Tibial nerve (tissue), 4 donors: Measurements from ENCODE around the gene STK39. TPM values are rescaled to one million over a fixed set of nuclear protein-coding genes. Genes with fewer than 3 reads are reported as not detected.

Experiments
- DNase-seq, 2 donors: peaks; one replicate each; pipeline ENCODE4 v3.0.0-alpha.2; 2019; ENCODE audit warnings: low spot score in 2 of 2
- H3K27ac ChIP-seq, 4 donors: fragments of 200-600 bp; sonication (generic) in 3 of 4; one replicate each; pipeline ENCODE4 v1.5.1; 2017 to 2019; ENCODE audit warnings: mild to moderate bottlenecking in 1 of 4
- H3K27me3 ChIP-seq, 2 donors: fragments of 200-600 bp; sonication (generic) in 1 of 2; one replicate each; pipeline versions ENCODE4 v1.5.1 to v1.6.0; 2017 to 2019
- H3K36me3 ChIP-seq, 3 donors: fragments of 200-600 bp; sonication (generic); one replicate each; pipeline ENCODE4 v1.5.1; 2018 to 2019
- H3K4me1 ChIP-seq, 4 donors: fragments of 200-600 bp; sonication (generic) in 3 of 4; one replicate each; pipeline ENCODE4 v1.5.1; 2017 to 2019
- H3K4me3 ChIP-seq, 4 donors: fragments of 200-600 bp; sonication (generic) in 3 of 4; one replicate each; pipeline ENCODE4 v1.5.1; 2017 to 2019; ENCODE audit warnings: mild to moderate bottlenecking in 1 of 4, moderate library complexity in 1 of 4
- H3K9me3 ChIP-seq, 4 donors: fragments of 200-600 bp; sonication (generic) in 3 of 4; one replicate each; pipeline ENCODE4 v1.5.1; 2017 to 2019
- CTCF ChIP-seq, 5 experiments: fragments of 200-600 bp in 3 of 5; fragments of 450-650 bp in 2 of 5; sonication (generic) in 3 of 5; IDR thresholded peaks; one replicate each; pipeline ENCODE4 v1.5.1; 2016 to 2019; ENCODE audit warnings: antibody characterized with exemption in 5 of 5, mild to moderate bottlenecking in 3 of 5, moderate library complexity in 2 of 5
- EP300 ChIP-seq, 2 donors: sonication (generic); formaldehyde crosslinking; IDR thresholded peaks; one replicate each; pipeline ENCODE4 v1.6.1; 2017; ENCODE audit warnings: antibody characterized with exemption in 2 of 2, mild to moderate bottlenecking in 1 of 2
- POLR2A ChIP-seq, 2 donors: fragments of 450-650 bp; IDR thresholded peaks; one replicate each; pipeline ENCODE4 v1.6.1; 2017; ENCODE audit warnings: antibody characterized with exemption in 2 of 2, mild to moderate bottlenecking in 2 of 2, moderate library complexity in 2 of 2
- WGBS, 2 donors: methylation state at CpG; one replicate each; pipeline ENCODE4 v1.1.5; 2018; 5-methylcytosine and 5-hydroxymethylcytosine counted together
- total RNA-seq, 4 donors: library from RNA; depleted of rRNA; stranded (reverse); fragments of >200 nt; gene quantifications; one replicate each; pipeline ENCODE4 v1.1.0, GENCODE V29; 2016

Gene STK39
- total RNA-seq, 4 donors from 2014 or later: 8.5 to 13.5 (median 12.0) TPM

GRCh38 chr2:167939514-167940345 is 307.7 kb downstream of the STK39 start:
- 74 to 80% methylated on average over 5 of the region's 5 CpGs for WGBS, 2 donors

GRCh38 chr2:167937403-167937802 is 310.0 kb downstream of the STK39 start:
- Histone ChIP-seq H3K27me3 (no peaks in the 10 kb centered on the region), H3K27ac (no peak overlapping the region), H3K36me3 (no peaks in the 10 kb centered on the region), H3K4me1 (no peaks in the 10 kb centered on the region), H3K4me3 (no peak overlapping the region), H3K9me3 (no peaks in the 10 kb centered on the region)
- DNase-seq: no peak
- WGBS, 2 donors: 97 to 100% methylated on average over 1 of the region's 1 CpG
- TF ChIP-seq CTCF (IDR thresholded peaks at IDR 0.05) (no peak), POLR2A (IDR thresholded peaks at IDR 0.05) (no peak), EP300 (IDR thresholded peaks at IDR 0.05) (no peak)

More at GRCh38 chr2:167939514-167940345, 307.7 kb downstream of the STK39 start:
- Histone ChIP-seq H3K4me1 (no peaks in the 10 kb centered on the region), H3K4me3 (no peak overlapping the region), H3K27ac (no peak overlapping the region), H3K9me3 (no peaks in the 10 kb centered on the region), H3K36me3 (no peaks in the 10 kb centered on the region), H3K27me3 (no peaks in the 10 kb centered on the region)
- no peak for DNase-seq
- TF ChIP-seq POLR2A (IDR thresholded peaks at IDR 0.05): no peak
- no peak for TF ChIP-seq CTCF (IDR thresholded peaks at IDR 0.05)
- TF ChIP-seq EP300 (IDR thresholded peaks at IDR 0.05): no peak

GRCh38 chr2:167935803-167936110 is 311.6 kb downstream of the STK39 start:
- 80 to 83% methylated on average over 4 of the region's 4 CpGs for WGBS, 2 donors
- no peaks in the 10 kb centered on the region for H3K9me3 ChIP-seq
- no peak for DNase-seq
- no peak for TF ChIP-seq POLR2A (IDR thresholded peaks at IDR 0.05)
- TF ChIP-seq EP300 (IDR thresholded peaks at IDR 0.05): no peak
- TF ChIP-seq CTCF (IDR thresholded peaks at IDR 0.05): no peak
- no peaks in the 10 kb centered on the region for H3K27me3 ChIP-seq
- no peak overlapping the region for H3K4me3 ChIP-seq
- H3K27ac ChIP-seq: no peak overlapping the region
- H3K4me1 ChIP-seq: no peaks in the 10 kb centered on the region
- H3K36me3 ChIP-seq: no peaks in the 10 kb centered on the region

- no peak for DNase-seq
Observed at GRCh38 chr2:167933097-167933814, 314.1 kb downstream of the STK39 start.

More at GRCh38 chr2:167933097-167933814, 314.1 kb downstream of the STK39 start:
- Histone ChIP-seq H3K9me3 (no peaks in the 10 kb centered on the region), H3K36me3 (no peaks in the 10 kb centered on the region), H3K4me1 (no peaks in the 10 kb centered on the region), H3K4me3 (no peak overlapping the region), H3K27ac (no peak overlapping the region), H3K27me3 (no peaks in the 10 kb centered on the region)
- WGBS, 2 donors: 91% methylated on average over 4 of the region's 4 CpGs
- no peak for TF ChIP-seq EP300 (IDR thresholded peaks at IDR 0.05)
- no peak for TF ChIP-seq POLR2A (IDR thresholded peaks at IDR 0.05)
- TF ChIP-seq CTCF (IDR thresholded peaks at IDR 0.05): no peak
